GM18511 (cell line): ENCODE results near the gene ASGR1.

ENCODE experiments used
- ATAC-seq: cut with Tn5 transposase; IDR thresholded peaks from one replicate; pipeline ENCODE4 v1.9.1; 2021; ENCODE audit warnings: mild to moderate bottlenecking, moderate library complexity; ENCODE audit not compliant: unreplicated experiment

ASGR1 gene

DNA sequence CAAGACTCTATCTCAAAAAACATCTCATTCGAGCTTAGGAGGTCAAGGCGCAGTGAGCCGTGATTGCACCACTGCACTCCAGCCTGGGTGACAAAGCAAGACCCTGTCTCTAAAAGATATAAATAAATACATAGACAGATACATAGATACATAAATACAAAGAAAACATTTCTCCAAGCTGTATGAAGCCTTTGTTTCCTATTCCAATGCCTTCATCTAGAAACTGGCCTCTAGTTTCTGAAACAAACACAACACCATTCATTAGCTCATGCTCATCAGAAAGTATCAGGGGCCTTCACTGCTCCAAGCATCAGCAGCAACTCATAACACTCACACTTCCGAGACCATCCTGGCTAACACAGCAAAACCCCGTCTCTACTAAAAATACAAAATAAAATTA is 54.2 kb downstream of the ASGR1 start:
- ATAC-seq = no peak

DNA sequence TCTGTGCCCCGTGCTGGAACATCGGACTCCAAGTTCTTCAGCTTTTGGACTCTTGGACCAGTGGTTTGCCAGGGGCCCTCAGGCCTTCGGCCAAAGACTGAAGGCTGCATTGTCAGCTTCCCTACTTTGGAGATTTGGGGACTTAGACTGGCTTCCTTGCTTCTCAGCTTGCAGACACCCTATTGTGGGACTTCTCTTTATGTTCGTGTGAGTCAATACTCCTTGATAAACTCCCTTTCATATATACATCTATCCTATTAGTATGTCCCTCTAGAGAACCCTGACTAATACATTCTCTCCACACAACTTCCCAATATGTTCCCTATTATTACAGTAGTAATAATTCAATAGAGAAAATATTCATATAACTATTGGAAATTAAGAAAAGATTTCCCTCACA is 55.3 kb downstream of the ASGR1 start:
- ATAC-seq = no peak
